ENCODE measurements around the gene SNRPB2.

SNRPB2 gene

DNA sequence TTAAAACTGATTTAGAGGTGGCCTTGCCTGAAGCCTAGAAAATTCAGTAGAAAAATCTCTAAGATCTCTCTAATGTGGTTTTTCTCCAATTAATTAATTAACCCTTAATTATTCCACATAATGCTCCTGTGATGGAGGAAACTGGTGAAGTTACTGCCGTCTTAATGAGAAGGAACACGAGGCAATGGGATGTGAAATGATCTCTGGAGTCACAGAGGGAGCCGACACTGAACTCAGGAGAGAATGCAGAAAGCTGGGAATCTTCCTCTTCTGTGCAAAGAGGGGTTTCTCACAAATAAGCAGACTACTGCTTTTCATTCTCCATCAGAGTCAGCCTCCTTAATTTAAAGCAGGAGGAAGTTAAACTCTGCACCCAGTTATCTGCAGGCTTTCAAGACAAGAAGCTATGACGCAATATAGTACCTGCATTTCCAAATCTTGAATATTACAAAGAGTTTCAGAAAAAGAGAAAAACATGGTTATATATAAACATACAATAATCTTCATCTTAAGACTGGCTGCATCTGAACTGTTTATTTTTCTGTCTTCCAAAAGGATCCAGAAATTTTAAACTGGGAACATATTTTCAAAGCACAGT lies 18.1 kb upstream of the SNRPB2 start:
- ATAC-seq = no peak
- H3K27ac Mint-ChIP-seq = no peak overlapping the region
- no peak overlapping the region for H3K4me3 Mint-ChIP-seq
- H3K9me3 Mint-ChIP-seq = no peaks in the 10 kb centered on the region
- DNase-seq (ENCODE audit: low spot score in 2 of 2) = no peak
- peaks cover 20% of the 10 kb centered on the region for H3K4me1 Mint-ChIP-seq
- no peaks in the 10 kb centered on the region for H3K36me3 Mint-ChIP-seq

DNA sequence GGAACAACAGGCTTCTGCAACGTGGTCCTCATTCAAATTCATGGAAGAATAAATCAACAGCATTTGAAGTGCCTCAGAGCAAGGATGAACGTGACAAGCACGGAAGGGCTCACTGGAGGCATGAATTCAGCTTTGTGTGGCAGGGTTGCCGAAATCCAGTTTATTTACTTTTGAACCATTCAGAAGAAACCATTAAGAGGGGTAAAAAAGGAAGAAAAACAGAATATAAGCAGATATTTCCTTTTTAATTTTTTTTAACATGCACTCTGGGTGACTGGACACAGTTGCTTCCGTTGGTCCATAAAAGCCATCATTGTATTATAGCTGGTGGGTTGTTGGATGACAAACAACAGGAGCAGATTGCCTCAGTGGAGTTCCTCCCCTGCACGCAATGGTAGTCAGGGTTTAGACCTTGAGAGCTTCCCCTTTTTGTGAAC lies 17.3 kb upstream of the SNRPB2 start:
- H3K36me3 Mint-ChIP-seq = no peaks in the 10 kb centered on the region
- H3K4me3 Mint-ChIP-seq = no peak overlapping the region

DNA sequence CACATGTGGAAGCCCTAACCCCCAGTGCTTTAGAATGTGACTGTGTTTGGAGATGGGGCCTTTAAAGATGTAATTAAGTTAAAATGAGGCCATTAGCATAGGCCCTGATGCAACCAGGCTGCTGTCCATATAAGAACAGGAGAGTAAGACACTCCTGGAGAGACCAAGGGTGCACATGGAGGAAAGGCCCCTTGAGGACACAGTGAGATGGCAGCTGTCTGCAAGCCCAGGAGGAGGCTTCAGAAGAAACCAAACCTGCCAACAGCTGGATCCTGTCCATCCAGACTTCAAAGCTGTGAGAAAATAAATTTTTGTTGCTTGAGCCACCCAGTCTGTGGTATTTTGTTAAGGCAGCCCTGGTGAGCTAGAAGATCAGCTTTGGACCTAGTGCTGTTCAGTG lies 16.8 kb upstream of the SNRPB2 start:
- DNase-seq (ENCODE audit: low spot score in 2 of 2) (no peak), ATAC-seq (no peak)
- H3K36me3 Mint-ChIP-seq = no peaks in the 10 kb centered on the region
- no peak overlapping the region for H3K27ac Mint-ChIP-seq
- H3K4me3 Mint-ChIP-seq = no peak overlapping the region
- H3K9me3 Mint-ChIP-seq = no peaks in the 10 kb centered on the region
- H3K4me1 Mint-ChIP-seq = peaks cover 15% of the 10 kb centered on the region

More for the DNA sequence above, 17.3 kb upstream of the SNRPB2 start:
- no peak overlapping the region for H3K27ac Mint-ChIP-seq
- no peaks in the 10 kb centered on the region for H3K9me3 Mint-ChIP-seq
- peaks cover 20% of the 10 kb centered on the region for H3K4me1 Mint-ChIP-seq
- DNase-seq (ENCODE audit: low spot score in 2 of 2) (no peak), ATAC-seq (no peak)

DNA sequence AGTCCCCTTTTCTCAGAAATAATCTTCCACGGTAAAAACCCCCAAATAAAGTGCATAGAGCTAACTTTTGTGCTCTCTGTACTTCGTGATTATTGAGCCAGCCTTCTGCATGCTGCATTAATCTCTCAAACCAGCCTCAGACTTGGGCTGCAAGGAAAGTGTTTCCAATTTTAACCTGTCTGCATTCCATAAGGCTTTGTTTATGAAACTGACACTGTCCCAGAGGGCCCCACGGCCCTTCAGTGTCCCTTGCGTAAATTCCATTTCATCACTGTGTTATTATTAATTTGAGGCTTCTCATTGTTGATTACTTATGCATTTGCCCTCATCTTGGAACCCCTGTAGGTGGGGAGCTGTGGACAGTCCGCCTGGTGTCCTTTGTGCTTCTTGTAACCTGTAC lies 15.6 kb upstream of the SNRPB2 start:
- H3K9me3 Mint-ChIP-seq = no peaks in the 10 kb centered on the region

DNA sequence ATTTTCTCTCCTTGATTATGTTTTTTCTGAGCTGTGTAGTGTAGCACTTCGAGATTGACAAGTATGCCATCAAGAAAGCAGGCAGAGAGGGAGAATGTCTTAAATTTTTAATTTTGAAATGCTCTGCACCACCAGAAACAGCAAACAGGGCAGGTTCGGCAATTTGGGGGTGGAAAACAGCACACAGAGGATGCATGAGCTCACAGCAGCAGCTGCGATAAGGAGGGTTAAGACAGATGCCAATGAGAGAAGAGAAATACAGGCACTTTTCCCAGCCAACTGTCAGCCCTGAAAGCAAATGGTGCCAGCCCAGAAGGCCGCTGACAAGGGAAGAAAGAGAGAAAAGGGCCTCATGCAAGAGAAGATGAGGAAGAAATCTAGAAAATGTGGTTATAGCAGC lies 15.1 kb upstream of the SNRPB2 start:
- Mint-ChIP-seq H3K27ac (no peak overlapping the region), H3K4me1 (no peaks in the 10 kb centered on the region), H3K9me3 (no peaks in the 10 kb centered on the region), H3K4me3 (no peak overlapping the region), H3K36me3 (no peaks in the 10 kb centered on the region)
- DNase-seq (ENCODE audit: low spot score in 2 of 2) = no peak
- ATAC-seq = no peak

More for the DNA sequence above, 15.6 kb upstream of the SNRPB2 start:
- Mint-ChIP-seq H3K4me3 (no peak overlapping the region), H3K4me1 (peaks cover 3% of the 10 kb centered on the region), H3K36me3 (no peaks in the 10 kb centered on the region), H3K27ac (no peak overlapping the region)
- no peak for DNase-seq (ENCODE audit: low spot score in 2 of 2)
- no peak for ATAC-seq

DNA sequence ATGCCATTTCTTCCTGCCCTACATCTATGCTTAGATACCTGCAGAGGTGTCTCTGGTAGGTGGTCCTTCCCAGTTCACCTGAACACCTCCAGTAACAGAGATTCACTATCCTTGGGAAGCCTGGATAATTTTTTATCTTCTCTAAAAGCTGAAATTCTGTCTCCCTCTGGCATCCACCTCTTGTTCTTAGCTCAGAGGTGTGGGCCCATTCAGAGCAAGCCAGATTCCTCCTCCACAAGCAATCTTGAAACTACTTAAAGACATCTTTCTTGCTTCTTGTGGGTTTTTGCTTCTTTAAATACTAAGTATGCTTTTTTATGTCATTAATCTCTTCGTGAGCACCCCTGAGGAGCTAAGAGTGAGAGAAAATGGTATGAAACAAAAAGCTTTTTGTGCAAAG lies 10.4 kb upstream of the SNRPB2 start:
- Mint-ChIP-seq H3K4me3 (no peak overlapping the region), H3K27ac (no peak overlapping the region), H3K4me1 (no peaks in the 10 kb centered on the region), H3K9me3 (no peaks in the 10 kb centered on the region), H3K36me3 (no peaks in the 10 kb centered on the region)
- ATAC-seq (no peak), DNase-seq (ENCODE audit: low spot score in 2 of 2) (no peak)

DNA sequence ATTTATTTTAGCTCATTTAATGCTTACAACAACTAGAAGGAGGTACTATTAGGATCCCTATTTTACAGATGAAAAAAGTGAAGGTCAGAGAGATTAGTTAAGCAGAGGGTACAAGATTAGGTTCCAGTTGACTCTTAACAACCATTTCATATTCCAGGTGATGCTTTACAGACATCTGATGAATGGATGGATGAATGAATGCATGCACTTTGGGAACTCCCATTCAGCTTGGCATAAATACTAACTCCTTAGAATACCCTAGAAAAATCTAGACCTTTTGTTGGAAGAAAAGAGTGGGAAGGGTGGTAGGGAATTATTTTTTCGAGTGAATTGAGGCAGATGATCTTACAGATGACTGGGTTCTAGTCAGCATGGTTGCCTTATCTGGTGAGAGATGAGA lies 746 bp upstream of the SNRPB2 start:
- DNase-seq (ENCODE audit: low spot score in 2 of 2) = no peak
- H3K4me3 Mint-ChIP-seq = peak overlapping the region; percentile 98
- peaks cover 46% of the 10 kb centered on the region for H3K4me1 Mint-ChIP-seq
- H3K9me3 Mint-ChIP-seq = peaks cover 4% of the 10 kb centered on the region
- peaks cover 39% of the 10 kb centered on the region for H3K36me3 Mint-ChIP-seq
- no peak for ATAC-seq
- H3K27ac Mint-ChIP-seq = peak overlapping the region; percentile 99

DNA sequence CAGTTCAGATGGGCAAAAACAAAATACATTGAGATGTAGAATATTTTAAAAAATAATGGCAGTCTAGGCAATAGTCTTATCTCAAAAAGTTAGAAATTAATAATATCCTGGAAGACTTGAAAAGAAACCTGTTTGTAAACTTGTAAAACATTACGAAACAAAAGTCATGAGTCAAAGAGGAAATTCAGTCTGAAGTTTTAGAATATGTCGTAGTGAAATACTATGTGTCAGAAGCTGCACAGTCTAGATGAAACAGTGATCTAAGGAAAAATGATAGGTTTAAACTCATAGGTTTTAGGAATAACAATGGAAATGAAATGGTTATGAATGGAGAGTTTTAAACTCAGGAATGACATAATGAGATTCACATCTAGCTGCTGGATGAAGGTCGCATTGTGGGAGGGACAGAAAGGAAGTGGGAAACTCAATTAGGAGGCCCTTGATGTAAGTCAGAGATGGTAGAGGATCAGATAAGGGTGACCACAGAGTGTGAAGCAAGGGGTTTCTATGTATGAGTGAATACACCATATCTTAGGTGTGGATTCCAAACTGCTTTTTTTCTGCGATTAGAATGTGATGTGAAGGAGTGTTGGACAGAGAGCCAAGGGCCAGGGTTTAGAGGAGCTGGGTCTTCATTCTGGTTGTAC lies 2.8 kb downstream of the SNRPB2 start:
- DNase-seq (ENCODE audit: low spot score in 2 of 2) (peak in 1 of 2 donors; percentile 4), ATAC-seq (peak; percentile 88)
- H3K4me1 Mint-ChIP-seq = peaks cover 69% of the 10 kb centered on the region
- peaks cover 4% of the 10 kb centered on the region for H3K9me3 Mint-ChIP-seq
- peak overlapping the region; percentile 33 for H3K4me3 Mint-ChIP-seq
- peak overlapping the region; percentile 44 for H3K27ac Mint-ChIP-seq
- H3K36me3 Mint-ChIP-seq = peaks cover 74% of the 10 kb centered on the region

DNA sequence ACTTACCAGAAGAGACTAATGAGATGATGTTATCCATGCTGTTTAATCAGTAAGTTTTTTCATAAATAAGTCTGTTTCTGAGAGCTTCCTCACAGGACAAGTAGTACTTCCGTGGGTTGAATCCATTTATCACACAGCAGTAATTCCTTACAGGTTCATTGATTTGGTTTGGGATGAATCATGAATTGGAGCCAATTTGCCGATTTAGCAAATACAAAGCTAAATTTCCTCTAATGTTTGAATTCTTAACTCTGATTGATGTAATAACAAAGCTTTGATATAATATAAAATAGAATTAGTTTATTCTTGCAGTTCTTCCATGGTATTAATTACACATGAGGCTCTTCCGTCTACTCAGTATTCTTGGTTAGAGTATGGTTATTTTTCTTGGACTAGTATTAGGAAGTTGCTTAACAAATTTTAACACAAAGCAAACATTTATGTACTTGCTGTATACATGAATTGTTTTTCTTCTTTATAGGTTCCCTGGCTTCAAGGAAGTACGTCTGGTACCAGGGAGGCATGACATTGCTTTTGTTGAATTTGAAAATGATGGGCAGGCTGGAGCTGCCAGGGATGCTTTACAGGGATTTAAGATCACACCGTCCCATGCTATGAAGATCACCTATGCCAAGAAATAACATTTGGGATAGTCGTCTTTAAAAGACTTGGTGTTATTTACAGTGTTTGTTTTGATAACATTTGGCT lies 10.7 kb downstream of the SNRPB2 start:
- Mint-ChIP-seq H3K36me3 (peaks cover 75% of the 10 kb centered on the region), H3K4me3 (no peak overlapping the region), H3K4me1 (peaks cover 8% of the 10 kb centered on the region), H3K27ac (no peak overlapping the region), H3K9me3 (no peaks in the 10 kb centered on the region)
- DNase-seq (ENCODE audit: low spot score in 2 of 2) (no peak), ATAC-seq (no peak)

DNA sequence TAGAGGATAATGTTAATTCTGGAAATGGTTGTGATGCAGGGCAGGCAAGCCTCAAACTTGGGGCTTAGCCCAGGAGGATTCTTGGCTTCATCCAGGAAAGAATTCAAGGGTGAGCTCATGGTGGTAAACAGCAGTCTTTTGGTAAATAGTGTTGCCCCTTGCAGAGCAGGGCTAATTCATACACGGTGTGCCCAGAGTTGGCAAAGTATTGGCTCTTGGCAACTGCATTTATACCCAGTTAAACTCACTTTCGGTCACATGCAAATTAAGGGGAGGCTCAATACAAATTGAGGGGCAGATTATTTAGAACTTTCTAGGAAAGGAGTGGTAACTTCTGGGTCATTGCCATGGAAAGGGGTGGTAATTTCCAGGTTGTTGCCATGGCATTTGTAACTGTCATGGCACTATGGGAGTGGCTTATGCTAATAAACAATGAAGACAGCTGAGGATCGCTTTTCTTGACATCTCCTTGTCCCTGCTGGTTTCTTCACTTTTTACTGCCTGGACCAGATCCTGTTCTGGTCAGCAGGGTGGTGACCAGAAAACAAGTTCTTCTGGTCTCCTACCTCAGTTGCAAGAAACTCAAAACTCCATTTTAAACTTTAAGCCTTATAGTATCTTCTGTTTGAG lies 14.5 kb downstream of the SNRPB2 start:
- no peak for ATAC-seq
- H3K36me3 Mint-ChIP-seq = peaks cover 37% of the 10 kb centered on the region

DNA sequence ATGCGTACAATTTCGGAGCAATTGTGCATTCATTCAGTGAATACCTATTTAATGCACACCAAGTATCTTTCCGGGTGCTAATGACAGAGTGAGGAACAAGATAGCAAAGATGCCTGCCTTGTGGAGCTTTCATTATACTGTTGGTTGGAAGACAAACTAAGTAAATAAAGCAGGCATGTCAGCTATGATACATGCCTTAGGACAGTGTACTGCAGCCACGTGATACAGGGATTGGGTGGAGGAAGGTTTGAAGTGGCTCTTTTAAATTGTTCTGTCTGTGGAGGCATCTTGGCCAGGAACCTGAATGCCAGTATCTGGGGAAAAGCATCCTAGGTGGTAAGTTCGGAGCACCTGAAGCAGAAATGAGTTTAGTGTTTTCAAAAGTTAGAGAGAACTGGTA lies 15.4 kb downstream of the SNRPB2 start:
- no peak for DNase-seq (ENCODE audit: low spot score in 2 of 2)
- no peak overlapping the region for H3K27ac Mint-ChIP-seq
- no peaks in the 10 kb centered on the region for H3K9me3 Mint-ChIP-seq
- no peak for ATAC-seq
- no peaks in the 10 kb centered on the region for H3K4me1 Mint-ChIP-seq
- no peak overlapping the region for H3K4me3 Mint-ChIP-seq
- H3K36me3 Mint-ChIP-seq = peaks cover 28% of the 10 kb centered on the region

More for the DNA sequence above, 14.5 kb downstream of the SNRPB2 start:
- Mint-ChIP-seq H3K4me3 (no peak overlapping the region), H3K4me1 (no peaks in the 10 kb centered on the region), H3K27ac (no peak overlapping the region), H3K9me3 (no peaks in the 10 kb centered on the region)
- DNase-seq (ENCODE audit: low spot score in 2 of 2) = no peak

DNA sequence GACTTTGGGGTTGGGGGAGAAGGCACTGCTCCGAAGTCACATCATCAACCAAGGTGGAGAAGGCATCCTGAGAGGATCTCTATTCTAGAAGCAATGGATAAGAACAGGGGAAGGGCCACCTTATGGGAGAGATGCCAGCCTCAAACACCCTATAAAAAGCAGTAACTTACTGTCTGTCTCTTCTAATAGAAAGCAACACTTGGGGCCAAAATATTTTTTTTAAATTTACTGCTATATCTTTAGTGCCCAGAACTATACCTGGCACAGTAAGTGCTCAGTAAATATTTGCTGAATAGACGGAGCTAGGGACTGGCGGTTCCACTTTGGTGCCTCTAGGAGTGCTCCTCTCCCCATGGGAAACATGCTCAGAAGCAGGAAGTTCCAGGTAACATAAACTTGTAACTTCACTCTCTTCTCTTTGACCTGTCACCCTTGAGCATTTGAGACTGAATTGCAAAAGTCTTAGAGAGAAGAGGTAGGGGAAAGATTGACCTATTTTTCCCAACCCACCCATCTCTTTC lies 17.5 kb downstream of the SNRPB2 start:
- Mint-ChIP-seq H3K4me3 (no peak overlapping the region), H3K9me3 (no peaks in the 10 kb centered on the region), H3K36me3 (peaks cover 6% of the 10 kb centered on the region), H3K27ac (no peak overlapping the region), H3K4me1 (no peaks in the 10 kb centered on the region)
- no peak for DNase-seq (ENCODE audit: low spot score in 2 of 2)
- no peak for ATAC-seq

DNA sequence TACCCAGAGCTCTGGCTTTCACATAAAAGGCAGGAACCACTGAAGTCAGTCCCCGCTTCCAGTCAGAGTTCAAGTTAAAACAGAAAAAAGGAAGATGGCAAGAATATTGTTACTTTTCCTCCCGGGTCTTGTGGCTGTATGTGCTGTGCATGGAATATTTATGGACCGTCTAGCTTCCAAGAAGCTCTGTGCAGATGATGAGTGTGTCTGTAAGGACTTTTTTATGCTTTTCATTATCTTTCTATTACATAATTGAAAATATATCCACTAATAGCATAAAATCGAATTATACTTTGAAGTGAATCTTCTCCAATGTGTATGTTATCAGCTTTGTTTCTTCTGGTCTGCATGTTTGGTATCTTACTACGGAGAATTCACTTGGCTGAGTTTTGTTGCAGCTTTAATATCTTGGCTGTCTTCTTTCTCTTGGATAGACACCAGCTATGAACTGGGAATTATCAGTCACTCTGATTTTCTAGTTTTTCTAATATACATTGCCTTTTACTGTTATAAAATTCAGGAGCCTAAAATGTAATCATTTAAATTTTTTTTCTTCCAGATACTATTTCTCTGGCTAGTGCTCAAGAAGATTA lies 18.6 kb downstream of the SNRPB2 start, which contains the start of gene OTOR:
OTOR (plus strand) TSS at position 51 of the 593 bp plus-strand sequence; CDS start at position 95, 44 bp downstream.
- ATAC-seq (no peak), DNase-seq (ENCODE audit: low spot score in 2 of 2) (no peak)
- Mint-ChIP-seq H3K36me3 (no peaks in the 10 kb centered on the region), H3K4me1 (no peaks in the 10 kb centered on the region), H3K4me3 (no peak within 1 kb of the TSS), H3K9me3 (no peaks in the 10 kb centered on the region), H3K27ac (no peak within 1 kb of the TSS)

DNA sequence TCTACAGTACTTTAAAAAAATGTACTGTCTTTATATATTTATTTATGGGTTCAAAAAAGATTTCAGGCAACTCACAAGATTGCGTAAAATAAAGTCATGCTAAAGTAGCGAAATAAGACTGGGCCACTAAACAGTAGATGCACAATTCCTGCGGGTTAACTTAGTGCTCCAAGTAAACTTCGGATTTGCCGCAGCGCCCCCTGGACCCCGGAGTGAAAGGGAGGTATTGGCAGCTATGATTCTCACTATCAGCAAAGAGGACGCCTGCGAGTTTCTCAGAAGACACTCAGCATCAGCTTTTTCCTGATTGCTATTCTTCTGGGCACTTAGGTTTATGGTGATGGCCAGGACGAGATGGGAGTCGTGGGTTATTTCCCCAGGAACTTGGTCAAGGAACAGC lies 19.7 kb downstream of the SNRPB2 start:
- Mint-ChIP-seq H3K4me3 (no peak overlapping the region), H3K4me1 (no peaks in the 10 kb centered on the region), H3K9me3 (no peaks in the 10 kb centered on the region), H3K27ac (no peak overlapping the region), H3K36me3 (no peaks in the 10 kb centered on the region)
- DNase-seq (ENCODE audit: low spot score in 2 of 2) = no peak
- ATAC-seq = no peak

DNA sequence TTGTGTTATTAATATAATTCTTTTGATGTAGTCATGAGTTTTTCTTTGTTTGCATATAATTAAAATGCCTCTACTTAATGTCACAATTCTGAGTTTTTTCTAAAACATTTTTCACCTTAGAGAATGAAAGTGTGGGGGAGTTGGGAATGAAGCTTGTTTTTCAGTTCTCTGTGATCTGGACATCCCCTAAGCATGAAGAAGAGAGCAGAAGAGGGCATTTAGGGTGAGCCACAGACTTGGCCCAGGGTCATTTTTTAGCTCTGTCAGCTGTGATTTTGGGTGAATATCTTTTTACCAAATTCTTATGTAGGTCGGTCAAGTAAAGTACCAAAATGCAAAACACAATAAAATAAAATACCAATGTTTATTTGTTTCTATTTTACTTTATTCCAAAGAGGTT lies 22.3 kb downstream of the SNRPB2 start:
- ATAC-seq = no peak
- Mint-ChIP-seq H3K9me3 (no peaks in the 10 kb centered on the region), H3K4me1 (no peaks in the 10 kb centered on the region), H3K4me3 (no peak overlapping the region), H3K36me3 (no peaks in the 10 kb centered on the region), H3K27ac (no peak overlapping the region)
- no peak for DNase-seq (ENCODE audit: low spot score in 2 of 2)

Data from stimulated activated effector memory CD8-positive, alpha-beta T cell treated with anti-CD3 and anti-CD28 coated beads, Interleukin-12 subunit alpha, Interleukin-12 subunit beta, amount 100 ng/mL, for 72 hours (primary cell).